CD8-positive, alpha-beta memory T cell (primary cell): Measurements from ENCODE around the gene NOP16. TPM values are rescaled to one million over a fixed set of nuclear protein-coding genes. Genes with fewer than 3 reads are reported as not detected.

ENCODE experiments used
- CTCF ChIA-PET: fragments of 350-600 bp; sonication (Branson Sonifier 250); formaldehyde crosslinking; loops from one replicate; lab custom pipeline; 2021; ENCODE audit warnings: antibody characterized with exemption; lab: Charles Lee
- POLR2A ChIA-PET: fragments of 350-600 bp; sonication (Branson Sonifier 250); formaldehyde crosslinking; loops from one replicate; lab custom pipeline; 2021; ENCODE audit warnings: antibody characterized with exemption; lab: Charles Lee
- DNase-seq, 5 donors: peaks; one replicate each; pipeline versions ENCODE4 v3.0.0 to v3.0.0-alpha.2; 2020 to 2022; ENCODE audit warnings: mixed read lengths in 1 of 5
- H3K27ac ChIP-seq: one replicate; pipeline ENCODE4 v1.7.0; 2013; ENCODE audit warnings: low read depth, mild to moderate bottlenecking, low read length, moderate library complexity
- H3K27me3 ChIP-seq: 2 replicates; pipeline ENCODE4 v1.7.0; 2013; ENCODE audit warnings: low read length, mild to moderate bottlenecking; ENCODE audit not compliant: insufficient read depth, poor library complexity, severe bottlenecking
- H3K36me3 ChIP-seq: 2 replicates; pipeline ENCODE4 v1.7.0; 2013; ENCODE audit warnings: mild to moderate bottlenecking, low read length, moderate library complexity; ENCODE audit not compliant: insufficient read depth
- H3K4me1 ChIP-seq: 2 replicates; pipeline ENCODE4 v1.7.0; 2013; ENCODE audit warnings: mild to moderate bottlenecking, low read length, moderate library complexity; ENCODE audit not compliant: insufficient read depth
- H3K4me3 ChIP-seq: 2 replicates; pipeline ENCODE4 v1.7.0; 2013; ENCODE audit warnings: mild to moderate bottlenecking, low read length
- H3K9me3 ChIP-seq: 2 replicates; pipeline ENCODE4 v1.7.0; 2013; ENCODE audit warnings: mild to moderate bottlenecking, low read length
- H3K27ac Mint-ChIP-seq, 8 donors: one replicate each; pipeline ENCODE4 v1.8.0; 2020 to 2021; ENCODE audit warnings: mixed read lengths in 8 of 8, mild to moderate bottlenecking in 6 of 8, inconsistent platforms in 3 of 8, moderate library complexity in 3 of 8
- H3K27me3 Mint-ChIP-seq, 2 donors: one replicate each; pipeline ENCODE4 v1.8.0; 2020 to 2021; ENCODE audit warnings: mixed read lengths in 2 of 2, mild to moderate bottlenecking in 1 of 2, moderate library complexity in 1 of 2
- H3K36me3 Mint-ChIP-seq, 3 donors: one replicate each; pipeline ENCODE4 v1.8.0; 2020 to 2021; ENCODE audit warnings: mixed read lengths in 3 of 3, inconsistent platforms in 1 of 3, mild to moderate bottlenecking in 1 of 3
- H3K4me1 Mint-ChIP-seq, 3 donors: one replicate each; pipeline ENCODE4 v1.8.0; 2020 to 2021; ENCODE audit warnings: mixed read lengths in 3 of 3, inconsistent platforms in 1 of 3, mild to moderate bottlenecking in 1 of 3
- H3K4me3 Mint-ChIP-seq, 7 donors: one replicate each; pipeline ENCODE4 v1.8.0; 2020 to 2021; ENCODE audit warnings: mixed read lengths in 7 of 7, mild to moderate bottlenecking in 6 of 7, moderate library complexity in 4 of 7, inconsistent platforms in 2 of 7
- H3K9me3 Mint-ChIP-seq, 5 donors: one replicate each; pipeline ENCODE4 v1.8.0; 2020 to 2022; ENCODE audit warnings: mixed read lengths in 5 of 5, mild to moderate bottlenecking in 3 of 5, moderate library complexity in 2 of 5, inconsistent platforms in 1 of 5
- polyA plus RNA-seq: library from polyadenylated mRNA; unstranded; fragments of 300-500 nt; fragmentation: Illumina TruSeq; gene quantifications from one replicate; pipeline ENCODE4 v1.2.3, GENCODE V29; 2021
- total RNA-seq, 2 experiments: library from RNA; stranded (reverse); gene quantifications; one replicate each; pipeline ENCODE4 v1.2.3, GENCODE V29; 2021

Gene NOP16
- total and polyA plus RNA-seq, 3 experiments from 2014 or later = 33.5 to 160 (median 157) TPM

- Histone ChIP-seq H3K9me3 (no peaks in the 10 kb centered on the region), H3K4me3 (peak overlapping the region; percentile 82), H3K27me3 (no peaks in the 10 kb centered on the region), H3K36me3 (no peaks in the 10 kb centered on the region), H3K4me1 (peaks cover 25% of the 10 kb centered on the region), H3K27ac (peak overlapping the region; percentile 71)
- peaks cover 42 to 55% (median 43%) of the 10 kb centered on the region in 3 donors for H3K4me1 Mint-ChIP-seq
- peak overlapping the region; percentile 81 to 92 (median 89) for H3K4me3 Mint-ChIP-seq
- ChIA-PET CTCF (interaction anchor here (1.0 to 4.9 kb wide), 9 partner anchors 9 to 245 kb away, joined by 3 to 67 read pairs (median 9); partner anchors contain the start of genes FAF2 and RNF44), POLR2A (interaction anchor here (0.9 to 2.2 kb wide), 4 partner anchors 32 to 181 kb away, joined by 3 to 24 read pairs (median 8); partner anchors contain the start of genes FAF2 and RNF44)
- no peaks in the 10 kb centered on the region for H3K27me3 Mint-ChIP-seq
- H3K27ac Mint-ChIP-seq = peak overlapping the region; percentile 81 to 96 (median 93)
- H3K9me3 Mint-ChIP-seq = no peaks in the 10 kb centered on the region
- peak in 1 of 5 donors; percentile 14 for DNase-seq
- H3K36me3 Mint-ChIP-seq = peaks cover 0 to 13% (median 3%) of the 10 kb centered on the region in 3 donors
These were observed 27.0 kb upstream of the NOP16 start for GRCh38 chr5:176415240-176415951.

GRCh38 chr5:176414704-176415103 is 26.3 kb upstream of the NOP16 start:
- Mint-ChIP-seq H3K4me3 (peak overlapping the region; percentile 81 to 92 (median 89)), H3K27me3 (no peaks in the 10 kb centered on the region), H3K36me3 (peaks cover 0 to 19% (median 7%) of the 10 kb centered on the region in 3 donors), H3K27ac (peak overlapping the region; percentile 81 to 96 (median 93)), H3K4me1 (peaks cover 47 to 55% (median 50%) of the 10 kb centered on the region in 3 donors), H3K9me3 (no peaks in the 10 kb centered on the region)
- Histone ChIP-seq H3K4me3 (no peak overlapping the region), H3K36me3 (peaks cover 3% of the 10 kb centered on the region), H3K27me3 (no peaks in the 10 kb centered on the region), H3K9me3 (no peaks in the 10 kb centered on the region), H3K27ac (no peak overlapping the region), H3K4me1 (peaks cover 25% of the 10 kb centered on the region)
- ChIA-PET POLR2A (no interaction called here), CTCF (interaction anchor here (1.2 to 4.9 kb wide), 6 partner anchors 11 to 182 kb away, joined by 3 to 39 read pairs (median 14); partner anchors contain the start of gene FAF2)
- DNase-seq = no peak

GRCh38 chr5:176413709-176414191 is 25.4 kb upstream of the NOP16 start:
- DNase-seq = no peak
- H3K27me3 Mint-ChIP-seq = no peaks in the 10 kb centered on the region
- H3K36me3 Mint-ChIP-seq = peaks cover 0 to 25% (median 7%) of the 10 kb centered on the region in 3 donors
- Histone ChIP-seq H3K4me1 (peaks cover 25% of the 10 kb centered on the region), H3K36me3 (peaks cover 3% of the 10 kb centered on the region), H3K27ac (no peak overlapping the region), H3K27me3 (no peaks in the 10 kb centered on the region), H3K4me3 (no peak overlapping the region), H3K9me3 (no peaks in the 10 kb centered on the region)
- H3K4me1 Mint-ChIP-seq = peaks cover 47 to 55% (median 50%) of the 10 kb centered on the region in 3 donors
- ChIA-PET CTCF (interaction anchor here (1.2 to 4.5 kb wide), 2 partner anchors 10 to 183 kb away, joined by 3 to 24 read pairs; no protein-coding TSS in a partner anchor), POLR2A (interaction anchor here (0.7 kb wide), 1 partner anchor 32 kb away, joined by 4 read pairs; no protein-coding TSS in a partner anchor)
- H3K9me3 Mint-ChIP-seq = no peaks in the 10 kb centered on the region
- H3K4me3 Mint-ChIP-seq = peak overlapping the region in 1 of 7 donors; percentile 89
- H3K27ac Mint-ChIP-seq = peak overlapping the region in 6 of 8 donors; percentile 19 to 96 (median 74)

- Mint-ChIP-seq H3K27ac (peak overlapping the region in 4 of 8 donors; percentile 57 to 96 (median 74)), H3K36me3 (peaks cover 0 to 28% (median 7%) of the 10 kb centered on the region in 3 donors), H3K4me1 (peaks cover 47 to 55% (median 50%) of the 10 kb centered on the region in 3 donors), H3K27me3 (no peaks in the 10 kb centered on the region), H3K9me3 (no peaks in the 10 kb centered on the region), H3K4me3 (peak overlapping the region in 2 of 7 donors; percentile 34 to 89)
- no peak overlapping the region for H3K4me3 ChIP-seq
- H3K27ac ChIP-seq = no peak overlapping the region
- POLR2A ChIA-PET = no interaction called here
- CTCF ChIA-PET = interaction anchor here (1.2 kb wide), 1 partner anchor 9 kb away, joined by 3 read pairs; no protein-coding TSS in a partner anchor
- peaks cover 3% of the 10 kb centered on the region for H3K36me3 ChIP-seq
- DNase-seq = no peak
- no peaks in the 10 kb centered on the region for H3K9me3 ChIP-seq
- peaks cover 25% of the 10 kb centered on the region for H3K4me1 ChIP-seq
- no peaks in the 10 kb centered on the region for H3K27me3 ChIP-seq
These were observed 24.8 kb upstream of the NOP16 start for GRCh38 chr5:176413255-176413565.

- peaks cover 3% of the 10 kb centered on the region for H3K36me3 ChIP-seq
- ChIA-PET POLR2A (no interaction called here), CTCF (no interaction called here)
These were observed 24.3 kb upstream of the NOP16 start for GRCh38 chr5:176412517-176413254.

GRCh38 chr5:176410486-176411180 is 22.2 kb upstream of the NOP16 start:
- H3K36me3 ChIP-seq = peaks cover 3% of the 10 kb centered on the region
- POLR2A ChIA-PET = no interaction called here

More at GRCh38 chr5:176412517-176413254, 24.3 kb upstream of the NOP16 start:
- H3K4me3 Mint-ChIP-seq = peak overlapping the region in 2 of 7 donors; percentile 34 to 89
- H3K4me1 Mint-ChIP-seq = peaks cover 47 to 55% (median 50%) of the 10 kb centered on the region in 3 donors
- Histone ChIP-seq H3K27ac (no peak overlapping the region), H3K27me3 (no peaks in the 10 kb centered on the region), H3K4me3 (no peak overlapping the region), H3K9me3 (no peaks in the 10 kb centered on the region), H3K4me1 (peaks cover 25% of the 10 kb centered on the region)
- H3K27me3 Mint-ChIP-seq = no peaks in the 10 kb centered on the region
- H3K27ac Mint-ChIP-seq = peak overlapping the region in 6 of 8 donors; percentile 57 to 96 (median 72)
- peaks cover 0 to 31% (median 7%) of the 10 kb centered on the region in 3 donors for H3K36me3 Mint-ChIP-seq
- DNase-seq = no peak
- no peaks in the 10 kb centered on the region for H3K9me3 Mint-ChIP-seq

GRCh38 chr5:176409765-176410164 is 21.4 kb upstream of the NOP16 start:
- H3K4me3 Mint-ChIP-seq = no peak overlapping the region
- CTCF ChIA-PET = interaction anchor here (0.7 to 1.3 kb wide), 2 partner anchors 14 to 164 kb away, joined by 3 read pairs; no protein-coding TSS in a partner anchor

More at GRCh38 chr5:176410486-176411180, 22.2 kb upstream of the NOP16 start:
- peaks cover 0 to 49% (median 9%) of the 10 kb centered on the region in 3 donors for H3K36me3 Mint-ChIP-seq
- CTCF ChIA-PET = no interaction called here
- Histone ChIP-seq H3K4me1 (peaks cover 13% of the 10 kb centered on the region), H3K9me3 (no peaks in the 10 kb centered on the region), H3K27me3 (no peaks in the 10 kb centered on the region), H3K27ac (no peak overlapping the region), H3K4me3 (no peak overlapping the region)
- H3K9me3 Mint-ChIP-seq = no peaks in the 10 kb centered on the region
- H3K4me3 Mint-ChIP-seq = no peak overlapping the region
- no peaks in the 10 kb centered on the region for H3K27me3 Mint-ChIP-seq
- DNase-seq = no peak
- H3K4me1 Mint-ChIP-seq = peaks cover 38 to 44% (median 42%) of the 10 kb centered on the region in 3 donors
- peak overlapping the region in 1 of 8 donors; percentile 69 for H3K27ac Mint-ChIP-seq

More at GRCh38 chr5:176409765-176410164, 21.4 kb upstream of the NOP16 start:
- Mint-ChIP-seq H3K9me3 (no peaks in the 10 kb centered on the region), H3K27ac (peak overlapping the region in 3 of 8 donors; percentile 9 to 57 (median 12)), H3K4me1 (peaks cover 30 to 36% (median 33%) of the 10 kb centered on the region in 3 donors), H3K27me3 (no peaks in the 10 kb centered on the region), H3K36me3 (peaks cover 0 to 53% (median 9%) of the 10 kb centered on the region in 3 donors)
- no peaks in the 10 kb centered on the region for H3K9me3 ChIP-seq
- H3K36me3 ChIP-seq = peaks cover 3% of the 10 kb centered on the region
- POLR2A ChIA-PET = interaction anchor here (0.8 kb wide), 1 partner anchor 26 kb away, joined by 4 read pairs; no protein-coding TSS in a partner anchor
- H3K4me1 ChIP-seq = peaks cover 5% of the 10 kb centered on the region
- no peak overlapping the region for H3K27ac ChIP-seq
- H3K27me3 ChIP-seq = no peaks in the 10 kb centered on the region
- no peak overlapping the region for H3K4me3 ChIP-seq
- DNase-seq = no peak
